Gastrocnemius medialis (tissue), 4 donors: ENCODE measurements around the gene PRKACG.

ENCODE experiments used
- POLR2A ChIP-seq, 2 donors: fragments of 450-650 bp; IDR thresholded peaks; one replicate each; pipeline ENCODE4 v1.6.1; 2017; ENCODE audit warnings: antibody characterized with exemption in 2 of 2, mild to moderate bottlenecking in 2 of 2, moderate library complexity in 2 of 2
- TF ChIP-seq, protein P1 (sequence below), 5 experiments: fragments of 450-650 bp in 3 of 5; fragments of 200-600 bp in 2 of 5; sonication (generic) in 2 of 5; IDR thresholded peaks in 4 of 5; conservative IDR thresholded peaks in 1 of 5; 1 replicate in 4 of 5; 2 replicates in 1 of 5; pipeline ENCODE4 v1.5.1; 2016 to 2019; ENCODE audit warnings: antibody characterized with exemption in 5 of 5, mild to moderate bottlenecking in 3 of 5, moderate library complexity in 3 of 5

DNA sequence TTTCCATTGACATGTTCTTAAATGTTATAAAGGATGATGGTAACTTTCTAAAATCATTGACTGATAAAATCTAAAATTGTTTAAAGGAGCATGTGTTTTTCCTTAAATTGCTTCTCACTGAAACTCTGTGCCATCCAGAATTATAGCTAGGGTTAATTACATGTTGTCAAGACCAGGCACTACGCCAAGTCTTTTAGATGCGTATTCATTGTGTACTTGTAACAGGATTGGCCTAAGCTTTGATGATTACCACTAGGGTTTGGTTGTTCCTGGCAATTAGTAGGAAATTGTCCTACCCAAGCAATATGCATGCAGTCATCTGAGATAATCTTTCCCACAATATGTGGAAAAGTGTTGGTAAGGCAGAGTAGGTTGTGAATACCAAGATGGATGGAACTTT is 43.8 kb downstream of the PRKACG start:
- TF ChIP-seq, protein P1, sequence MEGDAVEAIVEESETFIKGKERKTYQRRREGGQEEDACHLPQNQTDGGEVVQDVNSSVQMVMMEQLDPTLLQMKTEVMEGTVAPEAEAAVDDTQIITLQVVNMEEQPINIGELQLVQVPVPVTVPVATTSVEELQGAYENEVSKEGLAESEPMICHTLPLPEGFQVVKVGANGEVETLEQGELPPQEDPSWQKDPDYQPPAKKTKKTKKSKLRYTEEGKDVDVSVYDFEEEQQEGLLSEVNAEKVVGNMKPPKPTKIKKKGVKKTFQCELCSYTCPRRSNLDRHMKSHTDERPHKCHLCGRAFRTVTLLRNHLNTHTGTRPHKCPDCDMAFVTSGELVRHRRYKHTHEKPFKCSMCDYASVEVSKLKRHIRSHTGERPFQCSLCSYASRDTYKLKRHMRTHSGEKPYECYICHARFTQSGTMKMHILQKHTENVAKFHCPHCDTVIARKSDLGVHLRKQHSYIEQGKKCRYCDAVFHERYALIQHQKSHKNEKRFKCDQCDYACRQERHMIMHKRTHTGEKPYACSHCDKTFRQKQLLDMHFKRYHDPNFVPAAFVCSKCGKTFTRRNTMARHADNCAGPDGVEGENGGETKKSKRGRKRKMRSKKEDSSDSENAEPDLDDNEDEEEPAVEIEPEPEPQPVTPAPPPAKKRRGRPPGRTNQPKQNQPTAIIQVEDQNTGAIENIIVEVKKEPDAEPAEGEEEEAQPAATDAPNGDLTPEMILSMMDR (IDR thresholded peaks at IDR 0.05 in 4 of 5, conservative IDR thresholded peaks at IDR 0.05 in 1 of 5), result no peak
- no peak for TF ChIP-seq POLR2A (IDR thresholded peaks at IDR 0.05)
